ENCODE data around the gene ALOX15B.

Gene ALOX15B

GRCh38 chr17:8081876-8082275 lies 43.0 kb downstream of the ALOX15B start:
- no peak for DNase-seq (ENCODE audit: low spot score)
- H3K4me3 Mint-ChIP-seq = no peak overlapping the region
- no peaks in the 10 kb centered on the region for H3K9me3 Mint-ChIP-seq
- H3K27me3 Mint-ChIP-seq (ENCODE audit: low read depth) = peaks cover 5% of the 10 kb centered on the region
- H3K4me1 Mint-ChIP-seq (ENCODE audit: low read depth) = peaks cover 8% of the 10 kb centered on the region
- H3K27ac Mint-ChIP-seq = no peak overlapping the region
- peaks cover 1% of the 10 kb centered on the region for H3K36me3 Mint-ChIP-seq (ENCODE audit: low read depth)

DNA sequence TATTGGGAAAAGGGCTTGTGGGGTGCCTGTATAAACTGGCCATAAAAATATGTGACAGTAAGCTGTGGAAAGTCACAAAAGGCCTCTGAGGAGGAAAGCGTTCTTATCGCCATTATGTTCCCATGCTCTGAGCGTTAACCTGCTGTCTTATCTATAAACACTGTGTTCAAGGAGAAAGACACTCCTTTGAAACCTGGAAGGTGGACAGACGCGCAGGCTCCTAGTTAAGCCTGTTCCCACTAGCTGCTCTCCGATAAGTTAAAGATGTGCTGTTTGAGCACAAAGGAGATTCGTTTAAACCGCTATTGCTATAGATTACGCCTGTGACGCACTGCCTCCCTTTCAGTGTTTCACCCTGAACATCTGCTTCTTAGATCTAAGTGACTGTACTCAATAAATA lies 43.4 kb downstream of the ALOX15B start:
- no peaks in the 10 kb centered on the region for H3K9me3 Mint-ChIP-seq
- no peak overlapping the region for H3K4me3 Mint-ChIP-seq
- DNase-seq (ENCODE audit: low spot score) = no peak
- H3K27me3 Mint-ChIP-seq (ENCODE audit: low read depth) = peaks cover 5% of the 10 kb centered on the region
- peaks cover 8% of the 10 kb centered on the region for H3K4me1 Mint-ChIP-seq (ENCODE audit: low read depth)
- H3K27ac Mint-ChIP-seq = no peak overlapping the region
- peaks cover 1% of the 10 kb centered on the region for H3K36me3 Mint-ChIP-seq (ENCODE audit: low read depth)

DNA sequence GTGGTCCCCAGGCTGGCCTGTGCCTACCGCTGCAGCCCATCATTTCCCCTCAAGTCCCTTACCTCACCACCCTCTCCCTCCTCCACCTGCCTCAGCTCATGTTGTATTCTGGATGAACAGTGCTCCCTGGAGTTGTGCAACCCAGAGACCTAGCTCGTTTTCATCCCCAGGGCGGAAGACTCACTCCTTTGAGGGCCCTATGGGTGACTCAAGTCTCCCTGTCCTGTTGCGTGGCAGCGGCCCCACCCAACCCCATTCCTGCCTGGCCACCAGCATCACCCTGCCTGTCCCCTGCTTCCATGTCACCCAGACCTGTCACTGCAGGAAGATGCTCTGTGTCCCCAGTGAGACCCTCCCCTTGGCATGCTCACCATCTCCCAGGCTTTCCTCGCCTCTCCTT lies 45.4 kb downstream of the ALOX15B start:
- Mint-ChIP-seq H3K27me3 (ENCODE audit: low read depth) (peaks cover 10% of the 10 kb centered on the region), H3K36me3 (ENCODE audit: low read depth) (peaks cover 1% of the 10 kb centered on the region), H3K4me3 (no peak overlapping the region), H3K4me1 (ENCODE audit: low read depth) (peaks cover 4% of the 10 kb centered on the region), H3K27ac (no peak overlapping the region), H3K9me3 (no peaks in the 10 kb centered on the region)
- no peak for DNase-seq (ENCODE audit: low spot score)

DNA sequence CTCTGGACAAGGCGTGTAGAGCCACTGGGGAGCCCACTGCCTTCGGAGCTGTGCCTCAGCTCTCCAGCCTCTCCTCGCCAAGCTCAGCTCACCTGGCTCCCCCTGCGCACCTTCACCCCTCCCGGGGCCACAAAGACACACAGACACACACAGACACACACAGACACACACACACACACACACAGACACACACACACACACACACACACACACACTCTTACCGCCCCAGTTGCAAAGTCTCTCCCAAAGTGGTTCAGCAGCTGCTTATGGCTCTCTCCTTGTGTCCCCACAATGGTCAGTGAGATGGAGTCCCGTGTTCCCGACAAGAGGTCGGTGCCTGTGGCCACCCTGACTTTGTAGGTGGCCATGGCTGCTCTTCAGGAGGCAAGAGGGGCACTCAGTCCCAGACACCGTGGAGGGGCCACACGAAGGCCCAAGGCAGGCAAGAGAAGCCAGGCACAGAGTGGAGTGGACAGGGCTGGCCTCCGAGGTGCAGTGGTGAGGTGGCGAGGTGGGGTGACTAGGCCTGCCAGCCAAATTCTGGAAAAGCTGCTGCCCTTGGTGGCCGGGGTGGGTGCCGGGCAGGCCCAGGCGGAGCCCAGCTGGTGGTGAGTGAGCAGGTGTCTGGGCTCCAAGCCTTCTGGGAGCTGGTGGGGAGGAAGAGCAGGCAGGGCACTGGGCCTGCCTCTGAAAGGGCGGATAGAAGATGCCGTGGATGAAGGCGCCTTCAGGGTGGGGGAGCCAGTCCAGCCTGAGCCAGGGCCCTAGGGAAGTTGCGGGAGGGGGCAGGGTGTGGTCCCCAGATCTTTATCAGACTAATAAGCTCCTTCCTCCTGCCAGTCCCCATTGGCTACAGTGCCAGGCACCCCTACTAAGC lies 48.5 kb downstream of the ALOX15B start, which contains the start of gene ALOX12B:
TSS of gene ALOX12B (minus strand) at position 642 of the 877 bp plus-strand sequence. CDS start at position 368, 274 bp downstream.
- no peak within 1 kb of the TSS for H3K27ac Mint-ChIP-seq
- no peaks in the 10 kb centered on the region for H3K9me3 Mint-ChIP-seq
- H3K4me3 Mint-ChIP-seq = no peak within 1 kb of the TSS
- no peaks in the 10 kb centered on the region for H3K4me1 Mint-ChIP-seq (ENCODE audit: low read depth)
- no peak for DNase-seq (ENCODE audit: low spot score)
- H3K36me3 Mint-ChIP-seq (ENCODE audit: low read depth) = no peaks in the 10 kb centered on the region
- H3K27me3 Mint-ChIP-seq (ENCODE audit: low read depth) = peaks cover 26% of the 10 kb centered on the region

DNA sequence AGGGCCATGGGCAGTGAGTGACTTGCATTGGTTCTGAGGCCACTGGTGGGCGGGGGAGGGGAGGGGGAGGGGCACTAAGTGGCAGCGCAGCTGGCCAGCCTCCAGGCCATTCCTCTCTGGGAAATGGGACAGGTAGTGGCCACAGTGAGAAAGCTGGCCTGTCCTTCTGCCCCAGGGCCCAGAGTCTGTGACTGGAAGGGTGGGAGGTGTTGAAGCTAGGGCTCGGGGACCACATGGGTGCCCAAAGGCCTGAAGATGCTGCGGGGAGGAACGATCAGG lies 49.0 kb downstream of the ALOX15B start:
- Mint-ChIP-seq H3K9me3 (no peaks in the 10 kb centered on the region), H3K36me3 (ENCODE audit: low read depth) (no peaks in the 10 kb centered on the region), H3K4me3 (no peak overlapping the region), H3K27ac (no peak overlapping the region), H3K4me1 (ENCODE audit: low read depth) (no peaks in the 10 kb centered on the region), H3K27me3 (ENCODE audit: low read depth) (peaks cover 29% of the 10 kb centered on the region)
- DNase-seq (ENCODE audit: low spot score) = no peak

DNA sequence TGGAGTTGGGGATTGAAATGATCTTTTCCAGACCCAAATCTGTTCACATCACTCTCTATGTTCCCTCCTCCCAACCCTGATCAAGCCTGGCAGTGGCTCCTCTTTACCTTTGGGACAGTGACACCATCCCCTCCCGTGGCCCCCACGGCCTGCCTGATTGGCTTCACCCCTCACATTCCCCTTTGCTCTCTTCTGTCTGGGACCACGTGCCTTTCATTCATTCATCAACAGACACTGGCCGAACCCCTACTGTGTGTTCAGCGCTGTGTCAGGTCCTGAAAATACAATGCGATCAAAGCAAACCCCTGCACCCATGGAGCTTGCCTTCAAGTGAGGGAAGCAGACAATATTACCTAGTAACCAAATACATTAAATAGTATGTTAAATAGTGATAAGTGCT lies 50.9 kb downstream of the ALOX15B start:
- Mint-ChIP-seq H3K27me3 (ENCODE audit: low read depth) (peaks cover 32% of the 10 kb centered on the region), H3K36me3 (ENCODE audit: low read depth) (no peaks in the 10 kb centered on the region), H3K4me3 (no peak overlapping the region), H3K27ac (no peak overlapping the region), H3K4me1 (ENCODE audit: low read depth) (peaks cover 8% of the 10 kb centered on the region), H3K9me3 (no peaks in the 10 kb centered on the region)
- DNase-seq (ENCODE audit: low spot score) = no peak

DNA sequence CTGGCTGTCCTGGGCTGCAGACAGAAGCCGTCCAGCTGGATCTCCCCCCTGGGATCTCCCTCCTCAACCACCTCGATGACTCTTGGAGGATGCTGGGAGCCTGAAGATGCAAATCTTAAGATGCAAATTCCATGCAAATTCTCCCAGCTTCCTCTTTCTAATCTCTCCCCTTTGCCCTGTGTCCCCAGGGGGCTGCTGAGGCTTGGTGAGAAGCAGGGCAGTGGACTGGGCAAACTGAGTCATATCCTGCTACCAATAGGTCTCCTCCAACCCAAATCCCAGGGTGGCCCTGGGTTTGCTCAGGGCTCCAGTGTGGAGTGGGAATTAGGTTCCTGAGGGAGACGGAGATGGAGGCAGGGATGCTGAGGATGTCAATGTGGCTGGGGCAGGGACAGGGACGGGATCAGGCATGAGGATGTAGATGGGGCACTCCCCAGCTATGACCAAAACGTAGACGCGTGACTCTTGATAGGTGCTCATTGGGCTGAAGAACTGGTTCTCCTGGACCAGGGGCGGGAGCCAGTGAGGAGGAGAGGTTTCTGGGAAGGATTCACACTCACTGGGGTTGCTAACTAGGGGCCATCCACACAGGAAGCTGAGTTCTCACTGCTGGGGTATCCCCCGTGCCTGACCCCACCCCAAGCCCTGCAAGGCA lies 52.3 kb downstream of the ALOX15B start:
- peaks cover 14% of the 10 kb centered on the region for H3K4me1 Mint-ChIP-seq (ENCODE audit: low read depth)
- no peak overlapping the region for H3K27ac Mint-ChIP-seq
- no peak overlapping the region for H3K4me3 Mint-ChIP-seq
- no peak for DNase-seq (ENCODE audit: low spot score)
- no peaks in the 10 kb centered on the region for H3K9me3 Mint-ChIP-seq
- H3K36me3 Mint-ChIP-seq (ENCODE audit: low read depth) = no peaks in the 10 kb centered on the region
- H3K27me3 Mint-ChIP-seq (ENCODE audit: low read depth) = peaks cover 32% of the 10 kb centered on the region

GRCh38 chr17:8095361-8095760 lies 56.5 kb downstream of the ALOX15B start:
- peaks cover 35% of the 10 kb centered on the region for H3K27me3 Mint-ChIP-seq (ENCODE audit: low read depth)
- DNase-seq (ENCODE audit: low spot score) = no peak
- H3K36me3 Mint-ChIP-seq (ENCODE audit: low read depth) = no peaks in the 10 kb centered on the region
- H3K27ac Mint-ChIP-seq = no peak overlapping the region
- H3K9me3 Mint-ChIP-seq = no peaks in the 10 kb centered on the region
- peaks cover 14% of the 10 kb centered on the region for H3K4me1 Mint-ChIP-seq (ENCODE audit: low read depth)
- peak overlapping the region; percentile 7 for H3K4me3 Mint-ChIP-seq

GRCh38 chr17:8096541-8096940 lies 57.7 kb downstream of the ALOX15B start:
- DNase-seq (ENCODE audit: low spot score) = no peak
- Mint-ChIP-seq H3K4me1 (ENCODE audit: low read depth) (peaks cover 14% of the 10 kb centered on the region), H3K36me3 (ENCODE audit: low read depth) (no peaks in the 10 kb centered on the region), H3K27ac (no peak overlapping the region), H3K27me3 (ENCODE audit: low read depth) (peaks cover 26% of the 10 kb centered on the region), H3K9me3 (no peaks in the 10 kb centered on the region), H3K4me3 (no peak overlapping the region)
